Colonic mucosa (tissue), 4 donors: ENCODE data around the gene EPO. TPM values are rescaled to one million over a fixed set of nuclear protein-coding genes. Genes with fewer than 3 reads are reported as not detected.

Source experiments
- DNase-seq: peaks from one replicate; pipeline ENCODE4 v3.0.0-alpha.2; 2020
- H3K27ac ChIP-seq: fragments of 200-600 bp; one replicate; pipeline ENCODE4 v1.8.0; 2021
- H3K27me3 ChIP-seq: fragments of 200-600 bp; one replicate; pipeline ENCODE4 v1.8.0; 2021
- H3K36me3 ChIP-seq: fragments of 200-600 bp; one replicate; pipeline ENCODE4 v1.8.0; 2021
- H3K4me1 ChIP-seq: fragments of 200-600 bp; one replicate; pipeline ENCODE4 v1.8.0; 2021; ENCODE audit warnings: mild to moderate bottlenecking
- H3K4me3 ChIP-seq: fragments of 200-600 bp; one replicate; pipeline ENCODE4 v1.8.0; 2021
- H3K9ac ChIP-seq, 2 donors: one replicate each; pipeline ENCODE4 v1.7.0; 2013; ENCODE audit warnings: control low read depth in 2 of 2, low read depth in 2 of 2, low read length in 2 of 2
- H3K9me3 ChIP-seq: fragments of 200-600 bp; one replicate; pipeline ENCODE4 v1.8.0; 2021
- intact Hi-C: fragments of 100-400 bp; cut with DNase I; formaldehyde crosslinking; loops from one replicate; pipeline ENCODE4 v1.14.1; 2022
- total RNA-seq, 2 donors: library from RNA; stranded (reverse); fragmentation: NEBNext Ultra II Directional in 1 of 2; extraction: Animal tissue kit (Norgen Biotek cat#: 25700) in 1 of 2; gene quantifications; one replicate each; pipeline ENCODE4 v1.2.1, GENCODE V29; 2021
- TF ChIP-seq, protein P1 (sequence below): fragments of 200-600 bp; IDR thresholded peaks from one replicate; pipeline ENCODE4 v1.8.0; 2022; ENCODE audit warnings: antibody characterized with exemption, mild to moderate bottlenecking
- donor health status: healthy.
- donor health status: DM: no; HTN: no; CAD: no.
- donor health status: DM: no; HTN: no; CAD: no.

The EPO gene
- total RNA-seq, 2 donors from 2014 or later = not detected

DNA sequence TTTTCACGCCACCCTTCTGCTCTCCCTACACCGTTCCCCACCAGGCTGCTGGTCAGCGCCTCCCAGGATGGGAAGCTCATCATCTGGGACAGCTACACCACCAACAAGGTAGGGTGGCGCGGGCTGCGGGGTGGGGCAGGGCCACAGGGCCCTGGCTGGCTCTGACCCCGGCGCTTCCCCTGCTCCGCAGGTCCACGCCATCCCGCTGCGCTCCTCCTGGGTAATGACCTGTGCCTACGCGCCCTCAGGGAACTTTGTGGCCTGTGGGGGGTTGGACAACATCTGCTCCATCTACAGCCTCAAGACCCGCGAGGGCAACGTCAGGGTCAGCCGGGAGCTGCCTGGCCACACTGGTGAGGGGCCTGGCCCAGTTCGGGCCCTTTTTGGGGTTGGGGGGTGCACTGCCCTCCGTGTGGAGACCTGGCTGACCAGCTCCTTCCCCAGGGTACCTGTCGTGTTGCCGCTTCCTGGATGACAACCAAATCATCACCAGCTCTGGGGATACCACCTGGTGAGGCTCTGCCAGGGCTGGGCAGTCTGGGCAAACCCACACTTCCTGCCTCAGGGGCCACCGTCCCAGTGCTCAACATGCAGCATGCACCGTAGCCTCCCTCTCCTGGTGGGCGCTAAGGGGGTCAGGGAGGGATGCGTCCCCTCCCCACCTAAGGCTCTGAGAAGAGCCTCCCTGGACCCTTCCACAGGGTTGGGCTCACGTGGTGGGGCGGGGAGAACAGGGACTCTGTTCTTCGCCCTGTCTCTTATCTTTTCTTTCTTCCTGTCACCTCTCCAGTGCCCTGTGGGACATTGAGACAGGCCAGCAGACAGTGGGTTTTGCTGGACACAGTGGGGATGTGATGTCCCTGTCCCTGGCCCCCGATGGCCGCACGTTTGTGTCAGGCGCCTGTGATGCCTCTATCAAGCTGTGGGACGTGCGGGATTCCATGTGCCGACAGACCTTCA, 42.7 kb upstream of the EPO start:
- H3K9me3 ChIP-seq = no peaks in the 10 kb centered on the region
- no peak overlapping the region for H3K27ac ChIP-seq
- no peak overlapping the region for H3K9ac ChIP-seq
- intact Hi-C loops = loop anchor here (10.0 kb wide), 1 partner anchor 73 kb away; the partner anchor contains the start of gene PCOLCE
- H3K4me1 ChIP-seq = no peaks in the 10 kb centered on the region
- H3K4me3 ChIP-seq = no peak overlapping the region
- H3K36me3 ChIP-seq = peaks cover 27% of the 10 kb centered on the region
- H3K27me3 ChIP-seq = no peaks in the 10 kb centered on the region
- no peak for DNase-seq
- TF ChIP-seq, protein P1, sequence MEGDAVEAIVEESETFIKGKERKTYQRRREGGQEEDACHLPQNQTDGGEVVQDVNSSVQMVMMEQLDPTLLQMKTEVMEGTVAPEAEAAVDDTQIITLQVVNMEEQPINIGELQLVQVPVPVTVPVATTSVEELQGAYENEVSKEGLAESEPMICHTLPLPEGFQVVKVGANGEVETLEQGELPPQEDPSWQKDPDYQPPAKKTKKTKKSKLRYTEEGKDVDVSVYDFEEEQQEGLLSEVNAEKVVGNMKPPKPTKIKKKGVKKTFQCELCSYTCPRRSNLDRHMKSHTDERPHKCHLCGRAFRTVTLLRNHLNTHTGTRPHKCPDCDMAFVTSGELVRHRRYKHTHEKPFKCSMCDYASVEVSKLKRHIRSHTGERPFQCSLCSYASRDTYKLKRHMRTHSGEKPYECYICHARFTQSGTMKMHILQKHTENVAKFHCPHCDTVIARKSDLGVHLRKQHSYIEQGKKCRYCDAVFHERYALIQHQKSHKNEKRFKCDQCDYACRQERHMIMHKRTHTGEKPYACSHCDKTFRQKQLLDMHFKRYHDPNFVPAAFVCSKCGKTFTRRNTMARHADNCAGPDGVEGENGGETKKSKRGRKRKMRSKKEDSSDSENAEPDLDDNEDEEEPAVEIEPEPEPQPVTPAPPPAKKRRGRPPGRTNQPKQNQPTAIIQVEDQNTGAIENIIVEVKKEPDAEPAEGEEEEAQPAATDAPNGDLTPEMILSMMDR = no peak

DNA sequence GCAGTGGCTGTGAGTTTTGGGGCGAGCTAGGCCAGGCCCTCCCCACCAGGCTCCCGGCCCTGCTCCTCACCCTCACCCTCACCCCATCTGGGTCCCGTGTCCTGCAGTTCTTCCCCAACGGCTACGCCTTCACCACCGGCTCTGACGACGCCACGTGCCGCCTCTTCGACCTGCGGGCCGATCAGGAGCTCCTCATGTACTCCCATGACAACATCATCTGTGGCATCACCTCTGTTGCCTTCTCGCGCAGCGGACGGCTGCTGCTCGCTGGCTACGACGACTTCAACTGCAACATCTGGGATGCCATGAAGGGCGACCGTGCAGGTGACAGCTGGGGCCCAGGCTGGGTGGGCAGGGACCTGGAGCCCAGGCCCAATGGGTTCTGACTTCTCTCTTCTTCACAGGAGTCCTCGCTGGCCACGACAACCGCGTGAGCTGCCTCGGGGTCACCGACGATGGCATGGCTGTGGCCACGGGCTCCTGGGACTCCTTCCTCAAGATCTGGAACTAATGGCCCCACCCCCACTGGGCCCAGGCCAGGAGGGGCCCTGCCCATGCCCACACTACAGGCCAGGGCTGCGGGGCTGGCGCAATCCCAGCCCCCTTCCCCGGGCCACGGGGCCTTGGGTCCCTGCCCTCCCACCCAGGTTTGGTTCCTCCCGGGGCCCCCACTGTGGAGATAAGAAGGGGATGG, 41.8 kb upstream of the EPO start:
- no peak overlapping the region for H3K27ac ChIP-seq
- H3K9ac ChIP-seq = no peak overlapping the region
- no peaks in the 10 kb centered on the region for H3K9me3 ChIP-seq
- DNase-seq = no peak
- no peak overlapping the region for H3K4me3 ChIP-seq
- no peaks in the 10 kb centered on the region for H3K27me3 ChIP-seq
- peaks cover 29% of the 10 kb centered on the region for H3K36me3 ChIP-seq
- TF ChIP-seq, protein P1 = no peak
- H3K4me1 ChIP-seq = no peaks in the 10 kb centered on the region
- intact Hi-C loops = loop anchor here (10.0 kb wide), 1 partner anchor 74 kb away; the partner anchor contains the start of gene PCOLCE

DNA sequence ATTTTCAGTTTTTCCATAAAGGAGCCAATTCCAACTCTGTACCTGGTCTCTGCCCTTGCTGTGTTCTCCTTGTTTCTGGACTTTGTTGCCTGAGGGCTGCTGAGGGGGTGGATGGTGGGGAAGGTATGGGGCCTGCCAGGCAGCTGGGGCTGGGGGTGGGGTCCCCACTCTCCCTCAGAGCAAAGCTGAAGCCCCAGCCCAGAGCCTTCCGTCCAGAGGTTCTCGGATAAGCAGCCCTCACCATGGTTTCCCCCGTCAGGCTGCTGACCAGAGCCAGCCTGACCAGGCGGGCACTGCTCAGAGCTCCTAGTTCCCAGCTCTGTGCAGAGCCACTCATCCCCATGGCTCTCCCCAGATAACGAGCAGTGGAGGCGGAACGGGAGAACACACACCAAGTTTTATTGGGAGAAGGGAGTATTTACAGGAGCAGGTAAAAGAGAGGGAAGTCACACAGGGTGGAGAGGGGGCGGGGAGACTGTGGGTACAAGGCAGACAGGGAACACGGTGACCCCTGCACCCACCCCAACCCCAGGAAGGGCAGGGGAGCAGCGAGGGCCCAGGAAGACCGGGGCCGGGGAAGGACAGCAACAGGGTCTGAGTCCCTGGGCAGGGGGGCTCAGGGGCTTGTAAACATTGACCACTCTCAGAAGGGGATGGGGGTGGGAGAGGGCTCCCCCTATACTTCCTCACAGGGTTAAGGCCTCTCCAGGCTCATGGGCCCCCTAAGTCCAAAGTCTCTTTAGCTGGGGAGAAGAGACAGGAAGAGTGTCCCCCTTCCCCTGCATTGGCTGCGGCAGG, 40.9 kb upstream of the EPO start:
- no peaks in the 10 kb centered on the region for H3K9me3 ChIP-seq
- H3K27me3 ChIP-seq = no peaks in the 10 kb centered on the region
- no peaks in the 10 kb centered on the region for H3K4me1 ChIP-seq
- intact Hi-C loops = loop anchor here (10.0 kb wide), 1 partner anchor 75 kb away; the partner anchor contains the start of gene PCOLCE
- TF ChIP-seq, protein P1 = no peak
- peaks cover 32% of the 10 kb centered on the region for H3K36me3 ChIP-seq
- H3K9ac ChIP-seq = no peak overlapping the region
- DNase-seq = no peak
- no peak overlapping the region for H3K27ac ChIP-seq
- no peak overlapping the region for H3K4me3 ChIP-seq

DNA sequence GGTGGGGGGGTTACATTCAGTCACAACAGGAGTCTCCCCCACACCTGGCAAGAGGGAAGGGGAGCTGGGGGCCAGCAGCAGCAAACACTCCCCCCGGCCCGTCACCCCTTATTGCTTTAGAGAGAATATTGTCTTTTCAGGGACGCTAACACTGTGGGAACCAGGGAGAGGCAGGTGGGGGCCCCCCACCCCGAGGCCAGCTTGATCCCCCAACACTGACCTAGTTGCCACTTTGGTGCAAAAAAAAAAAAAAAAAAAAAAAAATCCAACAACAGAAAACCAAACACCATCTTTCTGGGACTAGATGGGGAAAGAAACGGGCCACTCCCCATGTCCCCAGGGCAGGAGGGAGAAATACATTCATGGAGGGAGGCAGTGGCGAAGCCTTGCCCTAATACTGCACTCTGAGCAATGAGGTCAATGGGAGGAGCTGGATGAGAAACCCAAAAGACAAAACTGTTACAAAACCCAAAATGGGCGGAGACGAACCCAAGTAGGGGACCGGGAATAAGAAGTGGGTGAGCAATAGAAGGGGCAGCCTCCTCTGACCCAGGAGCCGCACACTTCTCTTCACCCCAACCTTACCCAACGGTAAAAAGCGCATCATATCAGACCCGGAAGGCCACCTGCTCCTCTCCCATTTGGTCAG, 40.2 kb upstream of the EPO start:
- intact Hi-C loops = loop anchor here (10.0 kb wide), 1 partner anchor 75 kb away; the partner anchor contains the start of gene PCOLCE
- Histone ChIP-seq H3K4me3 (no peak overlapping the region), H3K9me3 (no peaks in the 10 kb centered on the region), H3K4me1 (no peaks in the 10 kb centered on the region), H3K36me3 (peaks cover 32% of the 10 kb centered on the region), H3K27me3 (no peaks in the 10 kb centered on the region), H3K27ac (no peak overlapping the region), H3K9ac (no peak overlapping the region)
- no peak for DNase-seq
- TF ChIP-seq, protein P1 = no peak
